ENCODE data around the gene COBLL1.

- TF ChIP-seq CTCF (IDR thresholded peaks at IDR 0.05; ENCODE audit: insufficient read depth, low read depth, low read length) (no peak), EZH2 (IDR thresholded peaks at IDR 0.05; ENCODE audit: insufficient read depth, low read length) (no peak)
Observed at GRCh38 chr2:164831180-164831579, 10.4 kb downstream of the COBLL1 start.
